NB4 (cell line): ENCODE results near the gene MRPS35.

ENCODE experiments used
- DNase-seq: peaks from one replicate; pipeline ENCODE4 v3.0.0; 2010; ENCODE audit warnings: low read depth
- H3K4me3 ChIP-seq: one replicate; pipeline ENCODE4 v1.5.1; 2011; ENCODE audit warnings: mild to moderate bottlenecking, low read depth, low read length, moderate library complexity
- MYC ChIP-seq: IDR thresholded peaks from 2 replicates; pipeline ENCODE4 v1.6.1; 2011; ENCODE audit warnings: low read depth, low read length
- POLR2A ChIP-seq: IDR thresholded peaks from 2 replicates; pipeline ENCODE4 v1.6.1; 2011; ENCODE audit warnings: mild to moderate bottlenecking; ENCODE audit not compliant: insufficient read length; ENCODE audit errors: extremely low read depth
- TF ChIP-seq, protein P1 (sequence below): IDR thresholded peaks from one replicate; pipeline ENCODE4 v1.5.1; 2012; ENCODE audit warnings: low read depth, low read length
- TF ChIP-seq, protein P2 (sequence below): IDR thresholded peaks from 2 replicates; pipeline ENCODE4 v1.6.1; 2011; ENCODE audit warnings: low read depth, low read length

The MRPS35 gene

DNA sequence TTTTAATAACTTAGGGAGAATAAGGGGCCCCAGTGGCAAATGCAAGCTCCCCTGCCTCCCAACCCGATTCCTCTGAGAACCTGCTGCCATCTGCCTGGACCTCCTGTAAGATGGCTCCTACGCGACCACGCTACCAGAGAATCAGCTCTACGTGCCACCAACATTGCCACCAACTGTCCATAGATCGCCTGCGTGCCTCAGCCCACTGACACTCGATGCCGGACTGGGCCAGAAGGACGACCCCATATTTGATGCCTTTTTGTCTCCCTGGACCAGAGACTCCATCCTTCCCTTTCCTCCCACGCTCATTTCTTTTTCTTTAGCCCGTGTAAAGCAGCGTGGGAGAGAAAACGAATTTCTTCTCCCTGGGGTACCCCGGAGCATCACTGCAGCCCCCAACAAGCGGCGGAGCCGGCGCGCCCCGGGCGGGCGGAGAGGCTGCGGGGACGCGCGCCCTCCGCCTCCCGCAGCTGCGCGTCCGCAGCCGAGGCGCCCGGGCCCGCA, 68.8 kb downstream of the MRPS35 start:
- peak; percentile 60 for DNase-seq
- TF ChIP-seq, protein P1, sequence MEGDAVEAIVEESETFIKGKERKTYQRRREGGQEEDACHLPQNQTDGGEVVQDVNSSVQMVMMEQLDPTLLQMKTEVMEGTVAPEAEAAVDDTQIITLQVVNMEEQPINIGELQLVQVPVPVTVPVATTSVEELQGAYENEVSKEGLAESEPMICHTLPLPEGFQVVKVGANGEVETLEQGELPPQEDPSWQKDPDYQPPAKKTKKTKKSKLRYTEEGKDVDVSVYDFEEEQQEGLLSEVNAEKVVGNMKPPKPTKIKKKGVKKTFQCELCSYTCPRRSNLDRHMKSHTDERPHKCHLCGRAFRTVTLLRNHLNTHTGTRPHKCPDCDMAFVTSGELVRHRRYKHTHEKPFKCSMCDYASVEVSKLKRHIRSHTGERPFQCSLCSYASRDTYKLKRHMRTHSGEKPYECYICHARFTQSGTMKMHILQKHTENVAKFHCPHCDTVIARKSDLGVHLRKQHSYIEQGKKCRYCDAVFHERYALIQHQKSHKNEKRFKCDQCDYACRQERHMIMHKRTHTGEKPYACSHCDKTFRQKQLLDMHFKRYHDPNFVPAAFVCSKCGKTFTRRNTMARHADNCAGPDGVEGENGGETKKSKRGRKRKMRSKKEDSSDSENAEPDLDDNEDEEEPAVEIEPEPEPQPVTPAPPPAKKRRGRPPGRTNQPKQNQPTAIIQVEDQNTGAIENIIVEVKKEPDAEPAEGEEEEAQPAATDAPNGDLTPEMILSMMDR: no peak
- no peak for TF ChIP-seq MYC
- TF ChIP-seq, protein P2, sequence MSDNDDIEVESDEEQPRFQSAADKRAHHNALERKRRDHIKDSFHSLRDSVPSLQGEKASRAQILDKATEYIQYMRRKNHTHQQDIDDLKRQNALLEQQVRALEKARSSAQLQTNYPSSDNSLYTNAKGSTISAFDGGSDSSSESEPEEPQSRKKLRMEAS: no peak; the same call in 1 of the 2 replicates
- no peak for TF ChIP-seq POLR2A
- peak overlapping the region; percentile 62 for H3K4me3 ChIP-seq

GRCh38 chr12:27779920-27780611, 69.4 kb downstream of the MRPS35 start, which contains the start of the genes KLHL42 and MANSC4:
KLHL42 (plus strand) TSS chr12:27780233; CDS start chr12:27780331, 98 bp downstream.
MANSC4 (minus strand) TSS chr12:27780236; CDS start chr12:27771276, 8,960 bp downstream.
- peak; percentile 91 for DNase-seq
- TF ChIP-seq MYC: no peak; the same call in none of the 2 replicates
- TF ChIP-seq, protein P1: no peak
- TF ChIP-seq, protein P2: peak; percentile 74
- TF ChIP-seq POLR2A: peak; percentile 41
- H3K4me3 ChIP-seq: peak within 1 kb of the TSS; percentile 75

- DNase-seq: peak; percentile 63
Observed at GRCh38 chr12:27780612-27781408, 70.2 kb downstream of the MRPS35 start.

DNA sequence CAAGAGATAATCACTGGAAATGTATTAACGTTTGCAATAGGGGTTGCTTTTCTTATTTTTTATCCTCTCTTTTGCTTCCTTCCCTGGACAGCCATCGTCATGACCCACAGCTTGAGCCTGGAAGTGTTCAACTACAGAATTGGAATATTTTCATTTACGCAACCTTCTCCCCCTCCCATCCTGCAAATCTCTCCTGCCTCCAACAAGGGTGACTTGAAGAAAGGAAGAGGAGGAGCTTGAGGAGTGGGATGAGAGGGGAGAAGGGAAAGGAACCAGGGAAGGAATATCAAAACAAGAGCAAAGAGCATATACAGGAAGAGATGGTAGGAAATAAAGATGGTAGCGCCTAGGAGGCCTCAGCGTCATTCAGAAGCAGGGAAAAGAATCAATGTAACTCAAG, 71.0 kb downstream of the MRPS35 start:
- TF ChIP-seq, protein P2: no peak
- TF ChIP-seq POLR2A (no peak), MYC (no peak)
- TF ChIP-seq, protein P1: no peak
- peak overlapping the region; percentile 75 for H3K4me3 ChIP-seq
- no peak for DNase-seq

More at GRCh38 chr12:27780612-27781408, 70.2 kb downstream of the MRPS35 start:
- TF ChIP-seq, protein P2: 0 out of 2 replicates have a peak, but pooled peaks have one; percentile 12
- TF ChIP-seq POLR2A: no peak
- peak overlapping the region; percentile 75 for H3K4me3 ChIP-seq

- DNase-seq: no peak
- TF ChIP-seq, protein P1: no peak
- TF ChIP-seq MYC (no peak), POLR2A (no peak)
- TF ChIP-seq, protein P2: no peak
- H3K4me3 ChIP-seq: peak overlapping the region; percentile 75
Observed at GRCh38 chr12:27782481-27782880, 71.8 kb downstream of the MRPS35 start.
